ENCODE measurements around the gene RIMBP2.

RIMBP2 gene

DNA sequence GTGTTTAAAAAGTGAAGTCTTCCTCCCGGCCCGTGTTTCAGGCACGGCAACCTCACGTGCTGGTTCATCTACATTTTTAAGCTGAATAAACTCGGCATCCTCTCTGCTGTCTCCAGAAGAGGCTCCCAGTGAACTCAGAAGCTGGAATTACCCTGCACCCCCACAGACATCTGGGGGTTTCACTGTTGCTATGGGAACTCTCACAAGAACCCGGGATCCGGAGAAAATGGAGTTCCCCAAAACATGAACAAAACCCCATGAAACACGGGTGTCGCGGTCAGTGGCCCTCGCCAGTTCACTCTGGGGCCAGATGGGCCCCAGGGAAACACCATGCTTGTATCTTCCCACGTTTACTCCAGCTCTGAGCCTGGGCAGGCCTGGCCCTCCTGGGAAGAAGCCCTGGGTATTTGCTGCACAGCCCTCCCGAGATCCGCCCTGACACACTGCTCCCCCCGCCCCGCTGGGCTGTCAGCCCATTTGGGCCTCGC is 234.7 kb downstream of the RIMBP2 start:
- Histone ChIP-seq H3K9me3 (ENCODE audit: insufficient read depth, low read length) (no peaks in the 10 kb centered on the region), H4K20me1 (ENCODE audit: insufficient read depth, low read length) (no peaks in the 10 kb centered on the region), H3K4me2 (ENCODE audit: low read length) (no peak overlapping the region), H3K27ac (ENCODE audit: low read length) (no peak overlapping the region), H3K4me1 (ENCODE audit: low read length) (no peaks in the 10 kb centered on the region), H3K79me2 (ENCODE audit: low read length) (no peaks in the 10 kb centered on the region), H2AFZ (ENCODE audit: low read depth, low read length) (no peak overlapping the region), H3K4me3 (ENCODE audit: low read length) (no peak overlapping the region), H3K27me3 (ENCODE audit: low read depth, low read length) (no peaks in the 10 kb centered on the region), H3K9ac (ENCODE audit: low read length) (no peak overlapping the region), H3K36me3 (replicated peaks; ENCODE audit: low read depth, low read length) (no peaks in the 10 kb centered on the region)
- TF ChIP-seq, protein P1, sequence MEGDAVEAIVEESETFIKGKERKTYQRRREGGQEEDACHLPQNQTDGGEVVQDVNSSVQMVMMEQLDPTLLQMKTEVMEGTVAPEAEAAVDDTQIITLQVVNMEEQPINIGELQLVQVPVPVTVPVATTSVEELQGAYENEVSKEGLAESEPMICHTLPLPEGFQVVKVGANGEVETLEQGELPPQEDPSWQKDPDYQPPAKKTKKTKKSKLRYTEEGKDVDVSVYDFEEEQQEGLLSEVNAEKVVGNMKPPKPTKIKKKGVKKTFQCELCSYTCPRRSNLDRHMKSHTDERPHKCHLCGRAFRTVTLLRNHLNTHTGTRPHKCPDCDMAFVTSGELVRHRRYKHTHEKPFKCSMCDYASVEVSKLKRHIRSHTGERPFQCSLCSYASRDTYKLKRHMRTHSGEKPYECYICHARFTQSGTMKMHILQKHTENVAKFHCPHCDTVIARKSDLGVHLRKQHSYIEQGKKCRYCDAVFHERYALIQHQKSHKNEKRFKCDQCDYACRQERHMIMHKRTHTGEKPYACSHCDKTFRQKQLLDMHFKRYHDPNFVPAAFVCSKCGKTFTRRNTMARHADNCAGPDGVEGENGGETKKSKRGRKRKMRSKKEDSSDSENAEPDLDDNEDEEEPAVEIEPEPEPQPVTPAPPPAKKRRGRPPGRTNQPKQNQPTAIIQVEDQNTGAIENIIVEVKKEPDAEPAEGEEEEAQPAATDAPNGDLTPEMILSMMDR (IDR thresholded peaks at IDR 0.05; ENCODE audit: low read depth, low read length) = no peak
- no peak for TF ChIP-seq EZH2phosphoT487 (IDR thresholded peaks at IDR 0.05; ENCODE audit: low read depth)

DNA sequence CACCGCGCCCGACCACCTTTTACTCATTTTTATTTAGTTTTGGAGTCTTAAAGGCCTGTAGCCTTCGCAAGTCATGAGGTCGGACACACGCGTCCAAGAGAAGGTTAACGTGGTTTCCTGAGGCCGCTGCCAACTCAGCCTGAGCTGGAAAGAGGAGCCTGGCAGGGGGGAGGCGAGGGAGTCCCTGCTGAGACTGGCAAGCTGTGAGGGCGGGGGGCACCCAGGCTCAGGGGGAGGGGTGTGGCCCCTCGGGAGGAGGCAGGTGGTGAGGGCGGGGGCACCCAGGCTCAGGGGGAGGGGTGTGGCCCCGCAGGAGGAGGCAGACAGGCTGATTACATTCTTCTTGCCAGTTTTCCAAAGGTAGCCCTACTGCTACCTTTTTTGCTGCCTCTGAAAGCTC is 235.2 kb downstream of the RIMBP2 start:
- Histone ChIP-seq H3K4me2 (ENCODE audit: low read length) (no peak overlapping the region), H3K9me3 (ENCODE audit: insufficient read depth, low read length) (no peaks in the 10 kb centered on the region), H3K27ac (ENCODE audit: low read length) (no peak overlapping the region), H3K27me3 (ENCODE audit: low read depth, low read length) (no peaks in the 10 kb centered on the region), H3K4me1 (ENCODE audit: low read length) (no peaks in the 10 kb centered on the region), H3K4me3 (ENCODE audit: low read length) (no peak overlapping the region), H4K20me1 (ENCODE audit: insufficient read depth, low read length) (no peaks in the 10 kb centered on the region), H3K9ac (ENCODE audit: low read length) (no peak overlapping the region), H3K36me3 (replicated peaks; ENCODE audit: low read depth, low read length) (no peaks in the 10 kb centered on the region), H3K79me2 (ENCODE audit: low read length) (no peaks in the 10 kb centered on the region), H2AFZ (ENCODE audit: low read depth, low read length) (no peak overlapping the region)
- TF ChIP-seq EZH2phosphoT487 (IDR thresholded peaks at IDR 0.05; ENCODE audit: low read depth) = no peak
- TF ChIP-seq, protein P1 (IDR thresholded peaks at IDR 0.05; ENCODE audit: low read depth, low read length) = no peak

DNA sequence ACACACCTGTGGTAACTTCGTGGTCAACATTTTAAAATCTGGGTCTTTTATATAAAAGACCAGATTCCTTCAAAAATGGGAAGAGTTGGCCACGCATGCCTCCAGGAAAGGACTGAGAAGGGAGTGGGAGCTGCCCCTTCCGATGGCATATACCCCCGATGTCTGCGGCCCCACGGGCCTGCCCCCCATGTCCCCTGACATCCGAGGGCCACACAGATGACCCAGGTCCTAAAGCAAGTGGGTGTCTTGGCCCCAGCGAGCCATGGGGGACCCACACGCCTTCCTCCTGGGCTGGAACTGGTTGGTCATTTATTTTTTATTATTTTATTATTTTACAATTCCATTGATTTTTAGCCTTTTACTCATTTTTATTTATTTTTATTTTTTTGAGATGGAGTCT is 235.9 kb downstream of the RIMBP2 start:
- H3K79me2 ChIP-seq (ENCODE audit: low read length) = no peaks in the 10 kb centered on the region
- no peak overlapping the region for H3K9ac ChIP-seq (ENCODE audit: low read length)
- no peaks in the 10 kb centered on the region for H4K20me1 ChIP-seq (ENCODE audit: insufficient read depth, low read length)
- TF ChIP-seq, protein P1 (IDR thresholded peaks at IDR 0.05; ENCODE audit: low read depth, low read length) = no peak
- TF ChIP-seq EZH2phosphoT487 (IDR thresholded peaks at IDR 0.05; ENCODE audit: low read depth) = no peak
- H2AFZ ChIP-seq (ENCODE audit: low read depth, low read length) = no peak overlapping the region
- H3K36me3 ChIP-seq (replicated peaks; ENCODE audit: low read depth, low read length) = no peaks in the 10 kb centered on the region
- H3K27me3 ChIP-seq (ENCODE audit: low read depth, low read length) = no peaks in the 10 kb centered on the region
- H3K9me3 ChIP-seq (ENCODE audit: insufficient read depth, low read length) = no peaks in the 10 kb centered on the region
- H3K4me3 ChIP-seq (ENCODE audit: low read length) = no peak overlapping the region
- no peaks in the 10 kb centered on the region for H3K4me1 ChIP-seq (ENCODE audit: low read length)
- no peak overlapping the region for H3K4me2 ChIP-seq (ENCODE audit: low read length)
- H3K27ac ChIP-seq (ENCODE audit: low read length) = no peak overlapping the region

DNA sequence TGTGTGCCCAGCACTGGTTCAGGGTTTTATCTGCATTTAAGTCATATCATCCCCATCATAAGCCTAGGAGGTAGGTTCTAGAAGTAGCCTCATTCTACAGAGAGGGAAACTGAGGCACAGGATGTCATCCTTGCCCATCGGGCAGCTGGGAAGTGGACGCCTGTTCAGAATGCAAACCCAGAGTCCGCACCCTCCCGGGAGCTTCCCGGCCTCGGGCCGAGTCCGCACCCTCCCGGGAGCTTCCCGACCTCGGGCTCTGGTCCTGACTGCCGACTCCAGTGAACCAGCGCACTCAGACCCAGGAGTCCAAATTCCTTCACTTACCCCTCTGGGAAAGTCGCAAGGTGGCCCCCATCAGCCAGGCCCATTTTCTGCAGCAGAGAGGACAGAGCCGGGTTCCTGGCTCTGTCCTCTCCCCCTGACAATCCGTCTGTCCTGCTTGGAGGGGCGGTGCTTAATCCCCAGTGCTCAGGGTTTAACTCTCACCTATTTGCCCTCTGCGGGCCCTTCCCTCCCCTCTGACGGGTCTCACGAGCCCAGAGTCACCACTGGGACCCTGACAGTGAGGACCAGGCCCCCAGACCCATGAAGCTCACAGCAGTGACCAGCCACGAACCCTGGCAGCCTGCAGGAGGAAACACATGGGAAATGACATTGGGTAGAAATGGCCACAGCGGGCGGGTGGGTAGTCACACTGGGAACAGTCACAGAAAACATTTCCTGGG is 236.5 kb downstream of the RIMBP2 start:
- H4K20me1 ChIP-seq (ENCODE audit: insufficient read depth, low read length) = no peaks in the 10 kb centered on the region
- no peak overlapping the region for H3K4me2 ChIP-seq (ENCODE audit: low read length)
- no peak overlapping the region for H3K4me3 ChIP-seq (ENCODE audit: low read length)
- no peak overlapping the region for H3K9ac ChIP-seq (ENCODE audit: low read length)
- no peaks in the 10 kb centered on the region for H3K36me3 ChIP-seq (replicated peaks; ENCODE audit: low read depth, low read length)
- no peaks in the 10 kb centered on the region for H3K79me2 ChIP-seq (ENCODE audit: low read length)
- no peaks in the 10 kb centered on the region for H3K9me3 ChIP-seq (ENCODE audit: insufficient read depth, low read length)
- H2AFZ ChIP-seq (ENCODE audit: low read depth, low read length) = no peak overlapping the region
- H3K27ac ChIP-seq (ENCODE audit: low read length) = no peak overlapping the region
- H3K27me3 ChIP-seq (ENCODE audit: low read depth, low read length) = no peaks in the 10 kb centered on the region
- no peaks in the 10 kb centered on the region for H3K4me1 ChIP-seq (ENCODE audit: low read length)
- no peak for TF ChIP-seq EZH2phosphoT487 (IDR thresholded peaks at IDR 0.05; ENCODE audit: low read depth)
- TF ChIP-seq, protein P1 (IDR thresholded peaks at IDR 0.05; ENCODE audit: low read depth, low read length) = no peak

All from OCI-LY3 (cell line).